GM18867 (cell line): ENCODE results near the gene LAMP5.

Source experiments
- ATAC-seq: cut with Tn5 transposase; IDR thresholded peaks from one replicate; pipeline ENCODE4 v1.9.1; 2021; ENCODE audit warnings: mild to moderate bottlenecking, moderate library complexity; ENCODE audit not compliant: unreplicated experiment

LAMP5 gene

GRCh38 chr20:9514461-9515213, at the start of gene LAMP5:
Gene LAMP5, plus strand, starts transcription at chr20:9514590. Its CDS starts 263 bp downstream, at chr20:9514853.
- peak; percentile 37 for ATAC-seq

- peak; percentile 70 for ATAC-seq
Observed at GRCh38 chr20:9467995-9468394, 46.4 kb upstream of the LAMP5 start.

- ATAC-seq = no peak
Observed at GRCh38 chr20:9474835-9475415, 39.5 kb upstream of the LAMP5 start.

GRCh38 chr20:9475456-9475855, 38.9 kb upstream of the LAMP5 start:
- no peak for ATAC-seq

- ATAC-seq = no peak
Observed at GRCh38 chr20:9476174-9476573, 38.2 kb upstream of the LAMP5 start.

- no peak for ATAC-seq
Observed at GRCh38 chr20:9476637-9477036, 37.8 kb upstream of the LAMP5 start.

GRCh38 chr20:9478771-9479170, 35.6 kb upstream of the LAMP5 start:
- ATAC-seq = no peak

- no peak for ATAC-seq
Observed at GRCh38 chr20:9480066-9480465, 34.3 kb upstream of the LAMP5 start.

GRCh38 chr20:9482180-9482579, 32.2 kb upstream of the LAMP5 start:
- peak; percentile 44 for ATAC-seq

- no peak for ATAC-seq
Observed at GRCh38 chr20:9483131-9483530, 31.3 kb upstream of the LAMP5 start.

- ATAC-seq = no peak
Observed at GRCh38 chr20:9485614-9486340, 28.6 kb upstream of the LAMP5 start.

- no peak for ATAC-seq
Observed at GRCh38 chr20:9487231-9487630, 27.2 kb upstream of the LAMP5 start.

GRCh38 chr20:9488063-9488462, 26.3 kb upstream of the LAMP5 start:
- no peak for ATAC-seq

GRCh38 chr20:9490161-9490560, 24.2 kb upstream of the LAMP5 start:
- ATAC-seq = no peak

- no peak for ATAC-seq
Observed at GRCh38 chr20:9490631-9491030, 23.8 kb upstream of the LAMP5 start.

GRCh38 chr20:9491324-9491723, 23.1 kb upstream of the LAMP5 start:
- ATAC-seq = no peak

GRCh38 chr20:9492067-9492466, 22.3 kb upstream of the LAMP5 start:
- no peak for ATAC-seq

- no peak for ATAC-seq
Observed at GRCh38 chr20:9493803-9494202, 20.6 kb upstream of the LAMP5 start.

GRCh38 chr20:9495701-9496100, 18.7 kb upstream of the LAMP5 start:
- no peak for ATAC-seq

- no peak for ATAC-seq
Observed at GRCh38 chr20:9496155-9496554, 18.2 kb upstream of the LAMP5 start.

GRCh38 chr20:9498322-9498721, 16.1 kb upstream of the LAMP5 start:
- ATAC-seq = no peak
